IMR-90 (cell line): ENCODE results near the gene TYR. TPM values are rescaled to one million over a fixed set of nuclear protein-coding genes. Genes with fewer than 3 reads are reported as not detected.

Source experiments
- ATAC-seq: fragments of 200-7000 bp; cut with Tn5 transposase; 2 replicates; pipeline ENCODE4 v1.9.1; 2020; ENCODE audit warnings: low read depth, mild to moderate bottlenecking, moderate library complexity
- BruUV-seq: library from RNA; stranded (reverse); fragments of 400-500 nt; replicated peaks from 2 replicates; lab custom pipeline; 2021; lab: Mats Ljungman, UMichigan
- CTCF ChIA-PET: fragments of 300-600 bp; formaldehyde crosslinking; extraction: SDS; loops from one replicate; lab custom pipeline; 2021; ENCODE audit warnings: antibody characterized with exemption; lab: Yijun Ruan, JAX
- POLR2A ChIA-PET: fragments of 300-600 bp; sonication (Branson Sonifier 250); formaldehyde crosslinking; loops from one replicate; lab custom pipeline; 2022; ENCODE audit warnings: antibody characterized with exemption; ENCODE audit not compliant: unreplicated experiment; lab: Charles Lee
- DNase-seq: peaks from one replicate; pipeline ENCODE4 v3.0.0; 2013
- H2AFZ ChIP-seq: replicated peaks from 2 replicates; pipeline ENCODE3; 2013; ENCODE audit warnings: low read length, mild to moderate bottlenecking; ENCODE audit not compliant: poor library complexity
- H2AK5ac ChIP-seq: 2 replicates; pipeline ENCODE4 v1.6.1; 2013; ENCODE audit warnings: low read depth, low read length, inconsistent platforms
- H2AK9ac ChIP-seq: replicated peaks from 2 replicates; pipeline ENCODE3; 2013; ENCODE audit warnings: mild to moderate bottlenecking, low read depth, low read length, moderate library complexity; ENCODE audit not compliant: poor library complexity
- H2BK120ac ChIP-seq: 2 replicates; pipeline ENCODE4 v1.6.1; 2013; ENCODE audit warnings: low read depth, low read length, inconsistent platforms
- H2BK15ac ChIP-seq: 3 replicates; pipeline ENCODE4 v1.6.1; 2013; ENCODE audit warnings: low read depth, low read length, inconsistent platforms
- H2BK20ac ChIP-seq: 2 replicates; pipeline ENCODE4 v1.6.1; 2013; ENCODE audit warnings: low read depth, mild to moderate bottlenecking, inconsistent platforms, low read length, moderate library complexity
- H2BK5ac ChIP-seq: 2 replicates; pipeline ENCODE4 v1.6.1; 2013; ENCODE audit warnings: mild to moderate bottlenecking, low read depth, low read length, inconsistent platforms; ENCODE audit not compliant: poor library complexity, severe bottlenecking
- H3K14ac ChIP-seq: replicated peaks from 2 replicates; pipeline ENCODE4 v1.6.1; 2013; ENCODE audit warnings: low read depth, low read length, inconsistent platforms
- H3K18ac ChIP-seq: 2 replicates; pipeline ENCODE4 v1.6.1; 2013; ENCODE audit warnings: low read depth, low read length, control low read depth
- H3K23ac ChIP-seq: 2 replicates; pipeline ENCODE4 v1.6.1; 2013; ENCODE audit warnings: low read depth, low read length, inconsistent platforms
- H3K27ac ChIP-seq: 2 replicates; pipeline ENCODE4 v1.5.1; 2013; ENCODE audit warnings: mild to moderate bottlenecking, control low read depth, low read length; ENCODE audit not compliant: insufficient read depth
- H3K27me3 ChIP-seq: 2 replicates; pipeline ENCODE4 v1.6.1; 2013; ENCODE audit warnings: low read length; ENCODE audit not compliant: control insufficient read depth, insufficient read depth
- H3K36me3 ChIP-seq: 2 replicates; pipeline ENCODE4 v1.6.1; 2013; ENCODE audit warnings: low read length, mixed read lengths; ENCODE audit not compliant: control insufficient read depth, insufficient read depth
- H3K4ac ChIP-seq: 2 replicates; pipeline ENCODE4 v1.6.1; 2013; ENCODE audit warnings: low read depth, low read length, inconsistent platforms
- H3K4me1 ChIP-seq: 2 replicates; pipeline ENCODE4 v1.6.1; 2013; ENCODE audit warnings: low read length, mixed read lengths; ENCODE audit not compliant: control insufficient read depth, insufficient read depth
- H3K4me2 ChIP-seq: 2 replicates; pipeline ENCODE4 v1.6.1; 2013; ENCODE audit warnings: low read depth, mild to moderate bottlenecking, control low read depth, low read length, moderate library complexity
- H3K4me3 ChIP-seq: 2 replicates; pipeline ENCODE4 v1.5.1; 2013; ENCODE audit warnings: low read depth, mild to moderate bottlenecking, control low read depth, low read length, moderate library complexity; ENCODE audit not compliant: insufficient read depth
- H3K56ac ChIP-seq: 2 replicates; pipeline ENCODE4 v1.6.1; 2013; ENCODE audit warnings: low read length, inconsistent platforms; ENCODE audit not compliant: insufficient read depth; ENCODE audit errors: extremely low read depth
- H3K79me1 ChIP-seq, 2 experiments: 2 replicates each; pipeline ENCODE4 v1.6.1; 2013; ENCODE audit warnings: low read length in 2 of 2, inconsistent platforms in 1 of 2, low read depth in 1 of 2
- H3K9ac ChIP-seq: 2 replicates; pipeline ENCODE4 v1.6.1; 2013; ENCODE audit warnings: low read depth, low read length, control low read depth
- H3K9me1 ChIP-seq: 2 replicates; pipeline ENCODE4 v1.6.1; 2013; ENCODE audit warnings: low read length, inconsistent platforms; ENCODE audit not compliant: insufficient read depth
- H3K9me3 ChIP-seq: 2 replicates; pipeline ENCODE4 v1.6.1; 2013; ENCODE audit warnings: low read length; ENCODE audit not compliant: control insufficient read depth, insufficient read depth
- H4K20me1 ChIP-seq: 2 replicates; pipeline ENCODE4 v1.6.1; 2013; ENCODE audit warnings: low read length, inconsistent platforms; ENCODE audit not compliant: insufficient read depth
- H4K5ac ChIP-seq: 2 replicates; pipeline ENCODE4 v1.6.1; 2013; ENCODE audit warnings: mild to moderate bottlenecking, low read depth, low read length, control low read depth
- H4K8ac ChIP-seq, 2 experiments: 2 replicates each; pipeline ENCODE4 v1.6.1; 2013; ENCODE audit warnings: low read depth in 2 of 2, low read length in 2 of 2, control low read depth in 1 of 2, inconsistent platforms in 1 of 2
- H4K91ac ChIP-seq: 2 replicates; pipeline ENCODE4 v1.6.1; 2013; ENCODE audit warnings: low read depth, low read length, inconsistent platforms; ENCODE audit not compliant: insufficient read depth
- BHLHE40 ChIP-seq: fragments of 150-350 bp; IDR thresholded peaks from 2 replicates; pipeline ENCODE4 v1.6.1; 2016; ENCODE audit warnings: mild to moderate bottlenecking, low read depth, low read length
- CEBPB ChIP-seq: IDR thresholded peaks from 2 replicates; pipeline ENCODE4 v1.6.1; 2012; ENCODE audit warnings: low read depth, low read length, improper control_type of control experiment
- CHD1 ChIP-seq: IDR thresholded peaks from 2 replicates; pipeline ENCODE4 v1.6.1; 2012; ENCODE audit warnings: low read depth, low read length, improper control_type of control experiment
- FOS ChIP-seq: fragments of 150-350 bp; IDR thresholded peaks from 2 replicates; pipeline ENCODE4 v1.6.1; 2016; ENCODE audit warnings: low read depth, low read length
- MAFK ChIP-seq: IDR thresholded peaks from 2 replicates; pipeline ENCODE4 v1.6.1; 2012; ENCODE audit warnings: low read depth, low read length, improper control_type of control experiment
- MAZ ChIP-seq: IDR thresholded peaks from 2 replicates; pipeline ENCODE4 v1.6.1; 2012; ENCODE audit warnings: low read depth, mild to moderate bottlenecking, low read length, improper control_type of control experiment, moderate library complexity, borderline replicate concordance
- MXI1 ChIP-seq: IDR thresholded peaks from 2 replicates; pipeline ENCODE4 v1.6.1; 2012; ENCODE audit warnings: low read depth, mild to moderate bottlenecking, low read length, moderate library complexity, borderline replicate concordance
- NFE2L2 ChIP-seq: fragments of 150-350 bp; IDR thresholded peaks from 2 replicates; pipeline ENCODE4 v1.6.1; 2016; ENCODE audit warnings: low read depth, mild to moderate bottlenecking, low read length
- POLR2A ChIP-seq: IDR thresholded peaks from 2 replicates; pipeline ENCODE4 v1.6.1; 2012; ENCODE audit warnings: mild to moderate bottlenecking, low read depth, low read length
- RAD21 ChIP-seq: IDR thresholded peaks from 2 replicates; pipeline ENCODE4 v1.6.1; 2012; ENCODE audit warnings: low read length, improper control_type of control experiment
- RCOR1 ChIP-seq: IDR thresholded peaks from 2 replicates; pipeline ENCODE4 v1.6.1; 2012; ENCODE audit warnings: mild to moderate bottlenecking, low read length, improper control_type of control experiment; ENCODE audit not compliant: insufficient replicate concordance
- RFX5 ChIP-seq: IDR thresholded peaks from 2 replicates; pipeline ENCODE4 v1.8.0; 2012; ENCODE audit warnings: low read depth, mild to moderate bottlenecking, low read length, moderate library complexity
- SMC3 ChIP-seq: fragments of 150-350 bp; IDR thresholded peaks from 2 replicates; pipeline ENCODE4 v1.6.1; 2016; ENCODE audit warnings: low read depth, mild to moderate bottlenecking, antibody characterized with exemption, low read length, moderate library complexity
- dilution Hi-C: fragments of 300-500 bp; cut with HindIII; formaldehyde crosslinking; loops from one replicate; pipeline ENCODE4 v1.14.3; 2018; ENCODE audit warnings: low sequenced_read_pairs; ENCODE audit not compliant: unreplicated experiment
- in situ Hi-C: fragments of 300-500 bp; cut with MboI; formaldehyde crosslinking; loops from 3 replicates; pipeline ENCODE4 v1.14.3; 2019; ENCODE audit warnings: low sequenced_read_pairs, inconsistent platforms, mixed read lengths
- intact Hi-C: fragments of 100-400 bp; cut with micrococcal nuclease; formaldehyde crosslinking; loops from 2 replicates; pipeline ENCODE4 v1.10.0; 2022
- polyA plus RNA-seq, 3 experiments: library from polyadenylated mRNA; depleted of rRNA; stranded (reverse); fragments of >200 nt; gene quantifications; 2 replicates each; pipeline ENCODE4 v1.2.3, GENCODE V29; 2012; ENCODE audit warnings: low replicate concordance in 1 of 3
- total RNA-seq: library from RNA; depleted of rRNA; stranded (reverse); fragments of >200 nt; gene quantifications from 2 replicates; pipeline ENCODE4 v1.2.3, GENCODE V29; 2012
- TF ChIP-seq, protein P1 (sequence below): fragments of 150-350 bp; IDR thresholded peaks from 2 replicates; pipeline ENCODE4 v1.6.1; 2016; ENCODE audit warnings: low read depth, mild to moderate bottlenecking, low read length, moderate library complexity, borderline replicate concordance
- TF ChIP-seq, protein P2 (sequence below): fragments of 150-350 bp; IDR thresholded peaks from 2 replicates; pipeline ENCODE4 v1.6.1; 2017; ENCODE audit warnings: mild to moderate bottlenecking, antibody characterized with exemption, low read length, low read depth
- TF ChIP-seq, protein P3 (sequence below): conservative IDR thresholded peaks from 2 replicates; pipeline ENCODE4 v1.5.1; 2012; ENCODE audit warnings: mild to moderate bottlenecking, low read depth, low read length, improper control_type of control experiment

TYR gene
- total and polyA plus RNA-seq, 2 of the 4 experiments (the other 2 are of a cell fraction) = not detected

DNA sequence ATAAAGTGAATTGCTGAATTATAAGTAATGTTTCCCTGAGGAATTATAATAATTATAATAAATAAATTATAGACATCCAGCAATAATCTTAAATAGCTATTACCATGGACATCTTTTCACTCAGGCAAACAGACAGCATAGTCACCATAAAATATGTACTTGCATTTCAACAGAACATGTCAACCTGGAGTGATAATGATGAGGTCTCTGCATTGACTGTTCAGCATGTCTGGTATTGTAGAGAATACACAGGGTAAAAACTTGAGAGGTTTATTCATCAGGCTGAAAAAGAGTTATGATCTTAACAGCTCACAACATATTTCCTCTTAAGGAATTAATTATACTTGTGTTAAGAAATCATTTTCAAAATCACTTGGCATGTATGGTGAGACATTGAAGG, 41.1 kb upstream of the TYR start:
- no peak overlapping the region for H2AK5ac ChIP-seq
- H2BK20ac ChIP-seq = no peak overlapping the region
- H3K79me1 ChIP-seq = no peaks in the 10 kb centered on the region
- no peak overlapping the region for H3K14ac ChIP-seq
- no peak overlapping the region for H3K9ac ChIP-seq
- H4K20me1 ChIP-seq = no peaks in the 10 kb centered on the region
- no peak for DNase-seq
- dilution Hi-C loops = no loop called here
- BruUV-seq = no TSS peak
- no peak overlapping the region for H3K4me3 ChIP-seq
- H2BK15ac ChIP-seq = no peak overlapping the region
- no peaks in the 10 kb centered on the region for H3K4me1 ChIP-seq
- H4K5ac ChIP-seq = no peak overlapping the region
- H4K8ac ChIP-seq = no peak overlapping the region
- ChIA-PET CTCF (no interaction called here), POLR2A (no interaction called here)
- H3K4ac ChIP-seq = no peak overlapping the region
- H3K4me2 ChIP-seq = no peak overlapping the region
- H3K23ac ChIP-seq = no peak overlapping the region
- H3K36me3 ChIP-seq = no peaks in the 10 kb centered on the region
- no peak overlapping the region for H3K18ac ChIP-seq
- in situ Hi-C loops = no loop called here
- no peak overlapping the region for H2BK5ac ChIP-seq
- no peak overlapping the region for H2AFZ ChIP-seq
- no peak overlapping the region for H3K27ac ChIP-seq
- H3K9me3 ChIP-seq = no peaks in the 10 kb centered on the region
- ATAC-seq = no peak
- no peak for TF ChIP-seq RCOR1
- TF ChIP-seq FOS = no peak
- TF ChIP-seq RAD21 = no peak
- TF ChIP-seq, protein P1, sequence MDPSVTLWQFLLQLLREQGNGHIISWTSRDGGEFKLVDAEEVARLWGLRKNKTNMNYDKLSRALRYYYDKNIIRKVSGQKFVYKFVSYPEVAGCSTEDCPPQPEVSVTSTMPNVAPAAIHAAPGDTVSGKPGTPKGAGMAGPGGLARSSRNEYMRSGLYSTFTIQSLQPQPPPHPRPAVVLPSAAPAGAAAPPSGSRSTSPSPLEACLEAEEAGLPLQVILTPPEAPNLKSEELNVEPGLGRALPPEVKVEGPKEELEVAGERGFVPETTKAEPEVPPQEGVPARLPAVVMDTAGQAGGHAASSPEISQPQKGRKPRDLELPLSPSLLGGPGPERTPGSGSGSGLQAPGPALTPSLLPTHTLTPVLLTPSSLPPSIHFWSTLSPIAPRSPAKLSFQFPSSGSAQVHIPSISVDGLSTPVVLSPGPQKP = no peak
- no peak for TF ChIP-seq MAZ
- no peak for TF ChIP-seq MXI1
- TF ChIP-seq RFX5 = no peak
- no peak for TF ChIP-seq CHD1
- TF ChIP-seq, protein P2, sequence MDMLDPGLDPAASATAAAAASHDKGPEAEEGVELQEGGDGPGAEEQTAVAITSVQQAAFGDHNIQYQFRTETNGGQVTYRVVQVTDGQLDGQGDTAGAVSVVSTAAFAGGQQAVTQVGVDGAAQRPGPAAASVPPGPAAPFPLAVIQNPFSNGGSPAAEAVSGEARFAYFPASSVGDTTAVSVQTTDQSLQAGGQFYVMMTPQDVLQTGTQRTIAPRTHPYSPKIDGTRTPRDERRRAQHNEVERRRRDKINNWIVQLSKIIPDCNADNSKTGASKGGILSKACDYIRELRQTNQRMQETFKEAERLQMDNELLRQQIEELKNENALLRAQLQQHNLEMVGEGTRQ = no peak
- TF ChIP-seq BHLHE40 = no peak
- TF ChIP-seq, protein P3, sequence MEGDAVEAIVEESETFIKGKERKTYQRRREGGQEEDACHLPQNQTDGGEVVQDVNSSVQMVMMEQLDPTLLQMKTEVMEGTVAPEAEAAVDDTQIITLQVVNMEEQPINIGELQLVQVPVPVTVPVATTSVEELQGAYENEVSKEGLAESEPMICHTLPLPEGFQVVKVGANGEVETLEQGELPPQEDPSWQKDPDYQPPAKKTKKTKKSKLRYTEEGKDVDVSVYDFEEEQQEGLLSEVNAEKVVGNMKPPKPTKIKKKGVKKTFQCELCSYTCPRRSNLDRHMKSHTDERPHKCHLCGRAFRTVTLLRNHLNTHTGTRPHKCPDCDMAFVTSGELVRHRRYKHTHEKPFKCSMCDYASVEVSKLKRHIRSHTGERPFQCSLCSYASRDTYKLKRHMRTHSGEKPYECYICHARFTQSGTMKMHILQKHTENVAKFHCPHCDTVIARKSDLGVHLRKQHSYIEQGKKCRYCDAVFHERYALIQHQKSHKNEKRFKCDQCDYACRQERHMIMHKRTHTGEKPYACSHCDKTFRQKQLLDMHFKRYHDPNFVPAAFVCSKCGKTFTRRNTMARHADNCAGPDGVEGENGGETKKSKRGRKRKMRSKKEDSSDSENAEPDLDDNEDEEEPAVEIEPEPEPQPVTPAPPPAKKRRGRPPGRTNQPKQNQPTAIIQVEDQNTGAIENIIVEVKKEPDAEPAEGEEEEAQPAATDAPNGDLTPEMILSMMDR = no peak
- TF ChIP-seq MAFK = no peak
- no peak for TF ChIP-seq NFE2L2
- TF ChIP-seq POLR2A = no peak
- TF ChIP-seq SMC3 = no peak
- no peak for TF ChIP-seq CEBPB
- intact Hi-C loops = no loop called here
- no peak overlapping the region for H4K91ac ChIP-seq
- H3K9me1 ChIP-seq = no peaks in the 10 kb centered on the region
- no peak overlapping the region for H3K56ac ChIP-seq
- H2AK9ac ChIP-seq = no peak overlapping the region
- H2BK120ac ChIP-seq = no peak overlapping the region
- no peaks in the 10 kb centered on the region for H3K27me3 ChIP-seq
